Measurements from ENCODE around the gene GJB2.

The GJB2 gene

DNA sequence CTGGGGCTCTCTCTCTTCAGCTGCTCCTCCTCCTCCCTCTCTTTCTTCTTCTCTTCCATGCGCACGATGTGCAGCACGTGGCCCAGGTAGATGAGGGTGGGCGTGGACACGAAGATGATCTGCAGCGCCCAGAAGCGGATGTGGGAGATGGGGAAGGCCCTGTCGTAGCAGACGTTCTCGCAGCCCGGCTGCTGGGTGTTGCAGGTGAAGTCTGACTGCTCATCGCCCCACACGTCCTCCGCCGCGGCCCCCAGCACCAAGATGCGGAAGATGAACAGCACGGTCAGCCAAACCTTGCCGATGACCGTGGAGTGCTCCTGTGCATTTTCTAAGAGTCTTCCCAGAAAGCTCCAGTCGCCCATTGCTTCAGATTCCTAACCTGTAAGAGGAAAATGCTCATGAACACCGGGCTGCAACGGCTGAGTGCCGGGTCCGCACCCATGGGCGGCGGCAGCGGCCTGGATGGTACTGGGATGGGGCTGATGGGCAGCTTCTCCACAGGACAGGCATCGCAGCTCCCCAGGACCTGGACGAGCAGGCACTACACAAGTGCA lies 49.7 kb downstream of the GJB2 start:
- Histone ChIP-seq H3K4ac (ENCODE audit: low read length) (no peak overlapping the region), H4K91ac (ENCODE audit: low read depth, low read length, poor library complexity) (peak overlapping the region; percentile 43), H2BK120ac (ENCODE audit: low read depth, low read length) (peak overlapping the region; percentile 72), H3K4me1 (ENCODE audit: control insufficient read depth in 2 of 2, insufficient read depth in 1 of 2, low read depth in 1 of 2, low read length in 2 of 2) (peaks cover 0 to 2% of the 10 kb centered on the region in 2 donors), H3K4me2 (ENCODE audit: insufficient read depth, low read length, poor library complexity, severe bottlenecking) (no peak overlapping the region), H3K4me3 (ENCODE audit: low read length in 2 of 2) (peak overlapping the region in 1 of 2 donors; percentile 29), H3K36me3 (replicated peaks in 1 of 2; ENCODE audit: control insufficient read depth in 2 of 2, insufficient read depth in 2 of 2, low read length in 2 of 2) (no peaks in the 10 kb centered on the region), H3K14ac (ENCODE audit: low read length) (no peak overlapping the region), H3K9ac (ENCODE audit: low read depth, low read length, poor library complexity) (no peak overlapping the region), H3K27ac (replicated peaks; ENCODE audit: low read length) (no peak overlapping the region), H2AK5ac (ENCODE audit: low read depth, low read length) (peak overlapping the region; percentile 19), H2BK12ac (ENCODE audit: low read length) (peak overlapping the region; percentile 41), H2AFZ (ENCODE audit: low read length) (no peak overlapping the region), H2BK5ac (ENCODE audit: low read length) (no peak overlapping the region), H3K23ac (ENCODE audit: low read depth, low read length, poor library complexity) (no peak overlapping the region), H3K18ac (ENCODE audit: low read length) (no peak overlapping the region), H2BK15ac (ENCODE audit: low read length) (no peak overlapping the region), H4K8ac (ENCODE audit: low read depth, low read length) (no peak overlapping the region), H3K79me1 (ENCODE audit: low read depth, low read length) (peaks cover 3% of the 10 kb centered on the region), H3K9me3 (replicated peaks in 1 of 2; ENCODE audit: control insufficient read depth in 2 of 2, insufficient read depth in 1 of 2, low read depth in 1 of 2, low read length in 2 of 2) (no peaks in the 10 kb centered on the region), H3K27me3 (ENCODE audit: control insufficient read depth in 3 of 3, insufficient read depth in 3 of 3, low read depth in 1 of 3, low read length in 3 of 3) (peaks cover 0 to 45% (median 0%) of the 10 kb centered on the region in 3 experiments)
- no CpG with 5 or more reads among the region's 30 CpGs for WGBS, 2 donors (ENCODE audit: extremely low coverage in 2 of 2, insufficient read length in 2 of 2, insufficient replicate concordance in 1 of 2)
- no peak for DNase-seq (ENCODE audit: low spot score)

DNA sequence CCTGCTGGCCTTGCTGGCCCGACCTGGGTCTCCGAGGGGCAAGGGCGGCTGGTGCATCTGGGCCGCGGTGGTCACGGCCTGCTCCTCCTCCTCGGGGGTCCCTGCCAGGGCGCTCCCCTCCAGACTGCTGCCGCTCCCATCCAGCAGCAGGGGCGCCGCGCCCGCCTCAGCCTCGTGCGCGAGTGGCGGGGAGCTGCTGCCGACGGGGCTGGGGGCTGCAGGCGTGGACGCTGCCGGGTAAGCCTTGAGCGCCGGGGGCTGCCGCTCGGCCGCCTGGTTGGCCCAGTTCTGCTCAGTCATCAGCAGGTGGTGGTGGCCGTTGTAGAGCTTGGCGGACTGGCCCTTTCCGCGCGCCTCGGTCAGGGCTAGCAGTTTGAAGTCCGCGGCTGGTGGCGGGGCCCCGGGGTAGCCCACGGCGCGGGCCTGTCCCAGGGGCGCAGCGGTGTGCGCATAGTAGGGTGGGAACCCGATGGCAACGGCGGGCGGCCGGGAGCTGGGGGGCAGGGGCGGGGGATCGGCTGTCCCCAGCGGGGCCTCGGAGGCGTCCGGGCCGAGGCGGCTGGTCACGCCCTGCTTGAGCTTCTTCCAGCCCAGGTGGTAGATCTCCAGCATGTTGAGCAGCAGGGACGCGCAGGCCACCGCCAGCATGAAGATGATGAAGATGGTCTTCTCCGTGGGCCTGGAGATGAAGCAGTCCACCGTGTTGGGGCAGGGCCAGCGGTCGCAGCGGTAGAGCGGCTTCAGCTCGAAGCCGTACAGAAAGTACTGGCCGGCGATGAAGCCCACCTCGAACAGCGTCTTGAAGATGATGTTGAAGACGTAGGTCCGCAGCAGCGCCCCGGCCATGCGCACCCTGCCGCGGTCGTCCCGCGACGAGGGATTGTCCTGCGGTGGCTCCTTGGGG lies 50.5 kb downstream of the GJB2 start:
- no peak overlapping the region for H3K23ac ChIP-seq (ENCODE audit: low read depth, low read length, poor library complexity)
- no peaks in the 10 kb centered on the region for H3K9me3 ChIP-seq (replicated peaks in 1 of 2; ENCODE audit: control insufficient read depth in 2 of 2, insufficient read depth in 1 of 2, low read depth in 1 of 2, low read length in 2 of 2)
- H4K91ac ChIP-seq (ENCODE audit: low read depth, low read length, poor library complexity) = no peak overlapping the region
- peak overlapping the region in 1 of 2 donors; percentile 29 for H3K4me3 ChIP-seq (ENCODE audit: low read length in 2 of 2)
- peak overlapping the region; percentile 43 for H2AK5ac ChIP-seq (ENCODE audit: low read depth, low read length)
- H3K27ac ChIP-seq (replicated peaks; ENCODE audit: low read length) = no peak overlapping the region
- H3K79me1 ChIP-seq (ENCODE audit: low read depth, low read length) = peaks cover 3% of the 10 kb centered on the region
- peak overlapping the region; percentile 72 for H2BK120ac ChIP-seq (ENCODE audit: low read depth, low read length)
- no peaks in the 10 kb centered on the region for H3K36me3 ChIP-seq (replicated peaks in 1 of 2; ENCODE audit: control insufficient read depth in 2 of 2, insufficient read depth in 2 of 2, low read length in 2 of 2)
- H3K27me3 ChIP-seq (ENCODE audit: control insufficient read depth in 3 of 3, insufficient read depth in 3 of 3, low read depth in 1 of 3, low read length in 3 of 3) = peaks cover 0 to 49% (median 0%) of the 10 kb centered on the region in 3 experiments
- no peaks in the 10 kb centered on the region for H3K4me1 ChIP-seq (ENCODE audit: control insufficient read depth in 2 of 2, insufficient read depth in 1 of 2, low read depth in 1 of 2, low read length in 2 of 2)
- no peak overlapping the region for H3K4ac ChIP-seq (ENCODE audit: low read length)
- H4K8ac ChIP-seq (ENCODE audit: low read depth, low read length) = no peak overlapping the region
- H3K9ac ChIP-seq (ENCODE audit: low read depth, low read length, poor library complexity) = no peak overlapping the region
- WGBS, 2 donors (ENCODE audit: extremely low coverage in 2 of 2, insufficient read length in 2 of 2, insufficient replicate concordance in 1 of 2) = no CpG with 5 or more reads among the region's 84 CpGs
- H3K14ac ChIP-seq (ENCODE audit: low read length) = peak overlapping the region; percentile 71
- H3K4me2 ChIP-seq (ENCODE audit: insufficient read depth, low read length, poor library complexity, severe bottlenecking) = no peak overlapping the region
- no peak overlapping the region for H2BK5ac ChIP-seq (ENCODE audit: low read length)
- H2BK12ac ChIP-seq (ENCODE audit: low read length) = peak overlapping the region; percentile 35
- H2AFZ ChIP-seq (ENCODE audit: low read length) = no peak overlapping the region
- peak overlapping the region; percentile 48 for H3K18ac ChIP-seq (ENCODE audit: low read length)
- DNase-seq (ENCODE audit: low spot score) = no peak
- H2BK15ac ChIP-seq (ENCODE audit: low read length) = no peak overlapping the region

GRCh38 chr13:20141238-20142022 lies 51.3 kb downstream of the GJB2 start:
- Histone ChIP-seq H2AK5ac (ENCODE audit: low read depth, low read length) (no peak overlapping the region), H2BK120ac (ENCODE audit: low read depth, low read length) (no peak overlapping the region), H2AFZ (ENCODE audit: low read length) (no peak overlapping the region), H3K4me2 (ENCODE audit: insufficient read depth, low read length, poor library complexity, severe bottlenecking) (no peak overlapping the region), H3K23ac (ENCODE audit: low read depth, low read length, poor library complexity) (no peak overlapping the region), H3K27me3 (ENCODE audit: control insufficient read depth in 3 of 3, insufficient read depth in 3 of 3, low read depth in 1 of 3, low read length in 3 of 3) (peaks cover 0 to 52% (median 0%) of the 10 kb centered on the region in 3 experiments), H3K36me3 (replicated peaks in 1 of 2; ENCODE audit: control insufficient read depth in 2 of 2, insufficient read depth in 2 of 2, low read length in 2 of 2) (no peaks in the 10 kb centered on the region), H3K4me3 (ENCODE audit: low read length in 2 of 2) (no peak overlapping the region), H3K79me1 (ENCODE audit: low read depth, low read length) (peaks cover 3% of the 10 kb centered on the region), H4K91ac (ENCODE audit: low read depth, low read length, poor library complexity) (no peak overlapping the region), H3K4me1 (ENCODE audit: control insufficient read depth in 2 of 2, insufficient read depth in 1 of 2, low read depth in 1 of 2, low read length in 2 of 2) (peaks cover 0 to 2% of the 10 kb centered on the region in 2 donors), H3K18ac (ENCODE audit: low read length) (no peak overlapping the region), H3K27ac (replicated peaks; ENCODE audit: low read length) (no peak overlapping the region), H2BK5ac (ENCODE audit: low read length) (no peak overlapping the region), H3K9ac (ENCODE audit: low read depth, low read length, poor library complexity) (no peak overlapping the region), H2BK12ac (ENCODE audit: low read length) (no peak overlapping the region), H4K8ac (ENCODE audit: low read depth, low read length) (no peak overlapping the region), H2BK15ac (ENCODE audit: low read length) (no peak overlapping the region), H3K9me3 (replicated peaks in 1 of 2; ENCODE audit: control insufficient read depth in 2 of 2, insufficient read depth in 1 of 2, low read depth in 1 of 2, low read length in 2 of 2) (no peaks in the 10 kb centered on the region), H3K4ac (ENCODE audit: low read length) (no peak overlapping the region), H3K14ac (ENCODE audit: low read length) (no peak overlapping the region)
- no CpG with 5 or more reads among the region's 14 CpGs for WGBS, 2 donors (ENCODE audit: extremely low coverage in 2 of 2, insufficient read length in 2 of 2, insufficient replicate concordance in 1 of 2)
- no peak for DNase-seq (ENCODE audit: low spot score)
